OCI-M2 (cell line): ENCODE measurements around the gene CEP68.
"Not testable (repeated sequence)": the region's sequence is repeated elsewhere in the genome, so short reads cannot be mapped to it uniquely, and the experiment has no call there.

Experiments
- DNase-seq: peaks from one replicate; lab custom pipeline; 2025; ENCODE audit not compliant: unreplicated experiment; lab: John Stamatoyannopoulos, UW

Gene CEP68

DNA sequence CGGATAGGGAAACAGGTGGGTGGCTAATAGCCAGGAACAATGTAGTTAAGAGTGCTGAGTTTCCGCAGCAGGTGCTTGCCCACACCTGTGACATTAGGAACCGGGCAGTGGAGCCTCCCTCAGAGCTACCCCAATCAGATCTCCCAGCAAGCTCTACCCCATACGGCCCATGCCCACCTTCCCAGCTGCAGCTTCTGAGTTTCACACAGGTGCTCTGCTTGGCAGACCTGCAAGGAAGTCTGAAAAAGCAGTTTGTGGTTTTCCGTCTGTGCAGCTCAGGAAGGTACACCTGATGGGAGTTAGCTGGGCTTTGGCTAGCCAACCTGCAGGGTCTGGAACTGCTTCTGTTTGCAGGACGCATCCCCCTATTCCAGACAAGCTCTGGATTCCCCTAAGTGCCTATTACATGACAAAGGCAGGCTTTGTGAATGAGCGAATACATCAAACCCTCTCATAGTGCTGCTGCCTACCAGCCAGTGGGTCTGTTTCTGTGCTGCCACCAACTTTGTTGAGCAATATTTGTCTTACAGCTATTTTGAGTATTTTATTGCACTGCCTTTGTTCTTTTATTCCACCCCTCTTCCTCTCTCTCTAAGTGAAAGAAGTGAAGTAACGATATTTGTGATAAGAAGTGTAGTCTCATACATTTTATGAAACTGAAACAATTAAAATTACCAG, 24.7 kb upstream of the CEP68 start:
- no peak for DNase-seq

DNA sequence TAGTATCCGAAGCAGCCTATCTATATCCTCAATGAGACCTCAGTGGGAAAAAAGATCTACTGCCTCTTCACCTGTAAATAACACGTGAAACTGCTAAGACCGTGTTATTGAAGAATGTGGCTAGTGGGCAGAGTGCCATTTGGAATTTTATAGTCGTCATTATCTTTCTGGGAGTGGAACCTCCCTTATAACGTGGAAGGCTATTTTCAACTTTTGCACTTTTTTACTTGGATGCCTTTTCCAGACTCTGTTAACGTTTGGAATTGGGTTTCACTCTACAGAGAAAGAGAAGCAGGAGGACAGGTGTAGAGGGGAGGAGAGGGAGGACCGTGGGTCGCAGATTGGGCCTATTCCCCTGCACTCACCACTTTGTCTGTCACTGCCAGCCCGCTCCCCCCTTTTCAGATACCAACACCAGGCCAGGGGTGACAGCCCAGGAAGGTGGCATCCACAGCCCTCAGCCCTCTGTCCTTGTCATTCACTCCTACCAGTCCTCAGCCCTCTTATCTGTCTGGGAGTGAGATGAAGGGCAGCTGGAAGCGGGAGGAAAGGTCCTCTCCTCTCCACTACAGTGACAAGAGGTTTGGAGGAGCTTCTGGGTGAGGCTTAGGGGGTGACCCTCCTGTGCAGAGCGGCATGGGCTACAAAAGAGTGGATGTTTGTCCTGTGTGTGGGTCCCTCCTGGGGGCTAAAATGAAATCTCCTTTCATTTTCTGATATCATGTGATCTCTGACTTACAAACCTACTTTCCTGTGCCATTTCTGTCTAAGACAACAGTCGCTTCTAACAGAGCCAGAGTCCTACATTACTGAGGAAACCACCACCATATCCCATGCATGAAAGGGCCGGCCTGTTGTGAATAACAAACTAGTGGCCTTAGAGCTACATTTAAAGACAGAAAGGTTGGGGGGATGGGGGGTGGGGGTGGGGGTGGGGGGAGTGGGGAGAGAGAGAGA, 23.9 kb upstream of the CEP68 start:
- DNase-seq = no peak

GRCh38 chr2:65033178-65033577, 23.0 kb upstream of the CEP68 start:
- no peak for DNase-seq

GRCh38 chr2:65033667-65034066, 22.5 kb upstream of the CEP68 start:
- DNase-seq = not testable (repeated sequence)

DNA sequence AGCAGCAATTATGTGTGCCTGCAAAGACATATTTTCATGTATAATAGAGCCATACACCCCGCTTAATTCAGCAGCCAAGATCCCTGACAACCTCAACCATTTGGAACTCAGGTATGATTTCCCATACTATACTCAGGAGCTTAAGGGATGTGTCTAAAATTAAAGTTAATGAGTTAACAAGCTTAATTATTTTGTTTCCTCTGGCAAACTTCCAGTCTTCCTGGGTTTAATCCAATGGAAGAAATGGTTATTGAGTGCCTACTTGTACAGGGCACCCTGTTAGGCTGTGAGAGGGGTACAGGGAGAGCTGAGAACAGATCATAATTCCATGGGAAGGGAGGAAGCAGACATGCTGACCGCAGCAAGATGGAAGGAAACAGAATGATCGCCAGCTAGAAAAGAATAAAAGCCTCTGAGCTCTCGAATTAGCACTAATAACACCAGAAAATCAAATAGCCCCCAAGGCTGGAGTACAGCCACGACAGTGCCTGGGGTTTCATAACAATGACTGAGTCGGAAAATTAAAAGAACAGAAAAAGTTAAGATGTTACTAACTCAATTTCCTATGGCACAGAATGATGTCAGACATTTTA, 20.8 kb upstream of the CEP68 start:
- no peak for DNase-seq

- DNase-seq = no peak
Observed at GRCh38 chr2:65037178-65037577, 19.0 kb upstream of the CEP68 start.

GRCh38 chr2:65039640-65040039, 16.6 kb upstream of the CEP68 start:
- DNase-seq = no peak

DNA sequence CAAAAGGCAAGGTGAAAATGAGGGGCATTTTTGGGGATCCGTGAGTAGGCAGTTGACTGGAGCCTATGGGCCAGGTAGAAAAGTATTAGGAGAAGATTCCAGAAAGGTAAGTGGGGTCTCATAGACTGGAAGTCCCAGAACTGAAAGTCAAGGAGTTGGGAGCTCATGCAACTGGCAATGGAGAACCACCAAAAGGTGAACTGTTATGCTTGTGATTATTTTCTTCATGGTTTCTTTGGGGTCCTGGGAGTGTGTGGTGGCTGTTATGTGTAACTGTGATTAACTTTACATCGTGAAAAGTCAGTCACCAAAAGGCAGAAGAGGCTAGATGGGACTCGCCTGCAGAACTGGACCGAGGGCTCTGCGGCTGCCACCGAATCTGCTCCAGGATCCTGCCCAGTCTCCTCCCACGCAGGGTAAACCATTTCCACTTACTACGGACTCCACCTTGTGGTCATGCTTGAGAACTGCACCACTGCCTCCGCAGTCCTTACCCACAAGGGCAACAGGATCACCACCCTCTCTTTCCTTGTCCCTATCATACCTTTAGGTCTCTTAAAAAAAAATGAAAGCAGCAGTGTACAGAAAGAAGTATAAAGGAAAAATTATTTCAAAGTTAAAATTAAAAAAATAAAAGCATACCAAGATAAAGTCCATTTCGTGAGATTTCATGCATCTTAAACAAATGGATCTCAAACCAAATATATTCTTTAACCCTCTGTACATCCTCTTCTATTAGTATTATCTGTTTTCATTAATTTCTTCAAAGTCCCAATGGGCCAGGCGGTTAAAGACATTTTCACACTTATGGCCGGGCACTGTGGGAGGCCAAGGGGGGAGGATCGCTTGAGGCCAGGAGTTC, 15.6 kb upstream of the CEP68 start:
- no peak for DNase-seq

GRCh38 chr2:65043001-65043400, 13.2 kb upstream of the CEP68 start:
- DNase-seq = no peak

DNA sequence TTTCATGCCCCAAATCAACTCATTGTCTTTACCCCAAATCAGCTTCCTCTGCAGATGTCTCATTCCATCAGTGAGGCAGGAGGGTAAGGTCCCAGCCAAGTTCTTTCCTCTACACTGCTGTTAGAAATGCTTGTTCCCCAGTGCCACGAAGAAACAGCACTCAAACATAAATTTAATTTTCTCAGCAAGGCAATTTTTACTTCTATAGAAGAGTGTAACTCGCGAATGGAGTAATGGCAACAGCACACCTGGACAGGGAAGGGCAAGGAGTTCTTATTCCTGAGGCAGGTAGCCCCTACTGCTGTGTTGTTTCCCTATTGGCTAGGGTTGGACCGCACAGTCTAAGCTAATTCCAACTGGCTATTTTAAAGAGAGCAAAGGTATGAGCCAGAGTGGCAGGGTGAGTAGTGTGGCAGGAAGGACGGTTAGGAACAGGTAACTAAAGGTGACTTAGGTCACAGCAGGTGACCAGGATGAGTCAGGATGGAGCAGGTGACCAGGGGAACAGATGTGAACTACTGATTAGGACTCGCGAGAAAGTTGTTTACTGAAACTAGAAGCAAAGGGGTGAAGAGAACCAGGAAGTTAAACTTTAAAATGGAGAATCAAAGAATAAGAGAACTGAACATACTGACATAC, 12.0 kb upstream of the CEP68 start:
- DNase-seq = no peak

- DNase-seq = no peak
Observed at GRCh38 chr2:65045651-65046050, 10.6 kb upstream of the CEP68 start.

GRCh38 chr2:65046633-65047407, 9.4 kb upstream of the CEP68 start:
- DNase-seq = no peak

GRCh38 chr2:65049010-65049639, 7.1 kb upstream of the CEP68 start:
- DNase-seq = no peak

- no peak for DNase-seq
Observed at GRCh38 chr2:65050931-65051330, 5.3 kb upstream of the CEP68 start.

DNA sequence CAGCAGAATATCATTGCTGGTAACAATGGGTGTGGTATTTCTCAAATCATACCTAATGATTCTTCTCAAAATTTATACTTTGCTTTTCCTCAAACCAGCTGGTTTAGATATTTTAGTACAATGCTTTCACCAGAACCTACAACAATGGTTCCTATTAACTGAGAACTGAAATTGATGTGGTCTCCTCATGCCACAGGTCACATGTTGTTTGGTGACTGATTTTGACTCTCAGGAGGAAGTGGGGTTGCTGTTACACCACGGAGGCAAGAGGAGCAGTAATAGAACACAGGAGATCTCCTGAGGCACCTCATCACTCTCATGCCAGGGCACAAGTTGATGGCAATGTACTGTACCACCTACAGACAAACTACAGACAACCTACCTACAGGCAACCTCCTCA, 3.0 kb upstream of the CEP68 start:
- DNase-seq = no peak

DNA sequence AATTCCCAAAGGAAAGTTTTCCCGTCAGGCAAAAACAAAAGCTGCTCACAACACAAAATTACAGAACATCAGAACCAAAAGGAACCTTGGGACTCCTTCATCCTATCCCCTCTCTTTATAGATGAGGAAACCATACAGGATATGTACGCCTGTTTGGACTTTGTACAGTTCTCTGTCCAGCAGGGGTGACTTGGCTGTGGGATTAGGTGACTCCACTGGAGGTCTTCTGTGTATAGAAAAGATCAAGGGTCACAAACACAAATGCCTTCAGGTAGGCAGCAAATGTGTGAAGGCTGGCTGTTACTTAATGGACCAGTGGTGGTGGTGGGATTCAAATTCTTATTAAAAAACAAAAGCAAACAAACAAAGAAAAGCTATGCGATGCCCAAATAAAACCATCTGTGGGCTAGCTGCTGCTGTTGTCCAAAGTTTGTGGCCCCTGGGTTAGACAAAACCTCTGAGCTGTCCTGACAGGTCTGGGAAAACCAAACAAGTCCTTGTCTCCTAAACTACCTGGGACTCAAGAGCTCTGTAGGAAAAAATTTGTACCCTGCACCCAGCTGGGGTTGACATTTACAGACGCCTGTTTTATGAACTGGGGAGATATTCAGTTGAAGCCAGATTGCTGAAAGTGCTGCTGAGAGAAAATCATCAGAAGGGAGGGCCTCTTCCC, 1.3 kb upstream of the CEP68 start:
- no peak for DNase-seq

DNA sequence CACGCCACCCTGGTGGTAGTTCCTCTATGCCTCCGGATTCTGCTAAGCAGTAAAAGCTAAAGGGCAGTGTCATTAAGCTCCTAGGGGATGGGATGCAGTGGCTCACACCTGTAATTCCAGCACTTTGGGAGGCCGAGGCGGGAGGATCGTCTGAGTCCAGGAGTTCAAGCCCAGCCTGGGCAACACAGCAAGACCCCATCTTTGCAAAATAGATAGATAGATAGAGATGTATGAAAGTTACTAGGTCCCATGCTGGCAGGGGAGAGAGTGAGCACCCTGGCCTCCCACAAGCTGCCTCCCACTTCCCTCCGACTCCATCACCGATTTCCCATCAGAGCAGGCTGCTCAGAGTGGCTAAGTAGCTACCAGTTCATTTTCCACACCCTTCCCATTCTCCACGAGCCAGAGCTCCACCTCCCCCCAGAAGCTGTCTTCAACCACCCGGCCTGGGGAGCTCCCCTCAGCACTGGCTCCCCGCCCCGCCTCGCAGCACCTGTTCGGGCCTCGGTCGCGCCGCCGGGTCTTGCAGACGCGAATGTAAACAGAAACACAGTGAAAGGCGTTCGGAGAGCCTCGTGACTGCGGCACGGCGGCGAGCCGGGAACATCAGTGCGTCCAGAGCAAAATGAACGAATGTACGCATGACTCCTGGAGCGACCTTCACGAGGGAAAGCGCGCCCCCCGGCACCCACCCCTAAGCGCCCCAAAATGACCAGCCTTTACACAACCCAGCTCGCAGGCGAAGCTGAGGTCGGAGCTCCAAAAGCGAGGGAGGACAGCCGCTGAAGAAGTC, 598 bp upstream of the CEP68 start:
- no peak for DNase-seq

DNA sequence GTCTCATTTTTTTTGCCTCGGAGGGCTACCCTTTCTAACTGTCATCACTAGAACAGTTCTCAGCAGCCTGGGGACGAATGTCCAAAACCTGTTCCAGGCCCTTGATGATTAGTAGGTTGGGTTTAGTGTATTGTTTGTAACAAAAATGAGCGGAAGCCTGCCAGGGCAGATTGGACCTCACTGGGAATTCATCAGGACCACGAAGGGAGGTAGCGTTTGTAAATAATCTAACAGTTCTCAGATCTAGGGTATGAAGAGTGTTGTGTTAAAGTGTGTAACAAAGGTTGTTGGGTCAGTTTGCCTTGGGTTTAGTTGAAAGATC, 799 bp downstream of the CEP68 start:
- no peak for DNase-seq
